AG08396 (cell line): Measurements from ENCODE around the gene PPM1F.

Experiments used
- DNase-seq: peaks from one replicate; pipeline ENCODE4 v3.0.0; 2012; ENCODE audit warnings: low spot score, mixed read lengths

The PPM1F gene

DNA sequence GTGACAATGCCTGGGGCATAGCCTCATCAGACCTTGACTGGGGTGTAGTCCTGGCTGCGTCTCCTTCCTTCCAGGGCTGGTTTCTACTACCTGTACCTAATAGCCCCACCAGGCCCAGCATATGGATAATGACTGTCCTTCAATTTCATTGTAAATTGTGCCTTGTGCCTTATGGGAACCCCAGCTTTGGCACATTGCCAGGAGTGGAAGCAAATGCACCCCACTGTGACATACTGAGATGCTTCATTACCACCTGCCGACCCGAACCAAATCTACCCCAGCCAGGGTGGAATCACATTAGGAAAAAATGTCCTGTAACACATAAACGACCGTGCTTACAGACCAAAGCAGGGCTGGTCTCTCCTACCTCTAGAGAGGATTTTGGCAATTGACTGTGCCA, 22.6 kb upstream of the PPM1F start:
- DNase-seq, result no peak

DNA sequence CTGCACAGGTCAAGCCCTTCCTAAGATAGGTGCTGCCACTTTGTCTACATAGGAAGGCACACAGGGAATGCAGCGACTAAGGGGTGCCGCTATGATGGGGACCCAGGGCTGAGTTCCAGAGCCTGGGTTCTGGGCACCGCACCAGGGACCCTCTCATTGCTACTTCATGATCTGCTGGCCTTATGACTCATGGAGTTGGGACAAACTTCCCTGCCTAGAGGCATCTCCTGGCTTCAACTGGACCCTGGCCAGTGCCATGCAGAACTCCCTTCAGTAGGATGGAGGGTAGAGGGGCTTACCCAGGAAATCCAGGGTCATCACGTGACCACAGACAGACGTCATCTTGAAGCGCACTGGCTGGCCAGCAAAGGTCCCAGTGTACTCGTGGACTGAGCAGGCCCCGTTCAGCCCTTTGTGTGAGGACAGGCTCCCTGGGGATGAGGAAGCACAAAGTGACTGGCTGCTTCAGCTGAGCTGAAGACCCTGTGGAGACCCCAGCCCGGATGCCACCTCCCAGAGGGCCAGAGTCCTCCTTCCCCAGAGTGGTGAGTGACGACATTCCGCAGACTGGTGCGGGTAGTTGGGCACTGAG, 21.5 kb upstream of the PPM1F start:
- no peak for DNase-seq

DNA sequence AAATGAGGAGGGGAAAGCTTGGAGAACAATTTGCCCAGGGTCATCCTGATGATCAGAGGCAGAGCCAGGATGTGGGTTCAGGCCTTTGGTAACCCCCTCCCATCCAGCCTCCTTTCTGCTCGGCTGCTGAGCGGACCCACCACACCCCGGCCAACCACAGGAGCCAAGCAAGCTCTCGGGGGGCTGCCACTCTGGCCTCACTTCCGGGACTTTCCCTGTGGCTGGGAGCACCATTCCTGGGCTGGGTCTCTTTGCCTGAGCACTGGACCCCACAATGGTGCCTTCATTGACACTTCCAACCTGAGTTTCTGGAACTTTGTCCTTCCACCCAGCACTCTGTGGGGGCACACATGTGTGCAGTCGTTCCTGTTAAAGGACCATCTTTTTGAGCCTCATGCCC, 20.2 kb upstream of the PPM1F start:
- no peak for DNase-seq

DNA sequence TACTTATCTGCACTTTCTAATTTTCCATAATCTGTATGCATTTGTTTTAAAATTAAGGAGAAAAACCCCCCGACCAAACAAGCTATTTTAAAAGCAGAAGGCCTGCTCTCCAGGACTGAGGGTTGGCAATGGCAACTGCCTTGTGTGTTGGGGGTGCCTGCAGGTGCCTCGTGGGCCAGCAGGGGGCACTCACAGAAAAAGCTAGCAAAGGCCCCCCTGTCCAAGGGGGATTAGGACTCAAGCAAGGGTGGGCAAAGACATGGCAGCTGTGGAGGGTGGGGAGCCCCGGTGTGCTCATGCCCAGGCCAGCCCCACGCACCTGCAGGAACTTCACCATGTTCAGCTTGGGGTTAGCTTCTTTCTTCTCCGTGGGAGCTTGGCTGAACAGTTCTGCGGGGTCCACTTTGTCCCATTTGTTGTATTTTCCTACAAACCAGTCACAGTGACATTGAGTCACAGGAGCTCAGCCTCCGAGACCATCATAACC, 19.7 kb upstream of the PPM1F start:
- DNase-seq, result peak; percentile 81

DNA sequence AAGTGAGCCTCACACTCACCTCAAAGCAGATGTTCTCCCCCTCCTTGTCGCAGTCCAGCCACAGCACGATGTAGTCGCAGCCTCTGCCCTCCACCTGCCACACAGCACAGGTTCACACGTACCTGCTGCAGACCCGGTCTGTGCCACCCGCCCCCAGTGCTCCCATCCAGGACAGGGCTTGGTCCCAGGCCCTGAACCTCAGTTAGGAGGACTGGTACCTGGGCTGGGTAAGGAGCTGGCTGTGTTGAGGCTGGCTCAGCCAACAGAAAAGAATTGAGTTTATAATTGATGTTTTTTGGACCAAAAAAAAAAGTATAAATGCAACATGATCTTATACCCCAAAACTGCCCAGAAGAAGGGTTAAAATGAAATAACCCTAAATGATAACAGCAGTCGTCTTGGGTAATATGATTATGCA, 19.2 kb upstream of the PPM1F start:
- no peak for DNase-seq

DNA sequence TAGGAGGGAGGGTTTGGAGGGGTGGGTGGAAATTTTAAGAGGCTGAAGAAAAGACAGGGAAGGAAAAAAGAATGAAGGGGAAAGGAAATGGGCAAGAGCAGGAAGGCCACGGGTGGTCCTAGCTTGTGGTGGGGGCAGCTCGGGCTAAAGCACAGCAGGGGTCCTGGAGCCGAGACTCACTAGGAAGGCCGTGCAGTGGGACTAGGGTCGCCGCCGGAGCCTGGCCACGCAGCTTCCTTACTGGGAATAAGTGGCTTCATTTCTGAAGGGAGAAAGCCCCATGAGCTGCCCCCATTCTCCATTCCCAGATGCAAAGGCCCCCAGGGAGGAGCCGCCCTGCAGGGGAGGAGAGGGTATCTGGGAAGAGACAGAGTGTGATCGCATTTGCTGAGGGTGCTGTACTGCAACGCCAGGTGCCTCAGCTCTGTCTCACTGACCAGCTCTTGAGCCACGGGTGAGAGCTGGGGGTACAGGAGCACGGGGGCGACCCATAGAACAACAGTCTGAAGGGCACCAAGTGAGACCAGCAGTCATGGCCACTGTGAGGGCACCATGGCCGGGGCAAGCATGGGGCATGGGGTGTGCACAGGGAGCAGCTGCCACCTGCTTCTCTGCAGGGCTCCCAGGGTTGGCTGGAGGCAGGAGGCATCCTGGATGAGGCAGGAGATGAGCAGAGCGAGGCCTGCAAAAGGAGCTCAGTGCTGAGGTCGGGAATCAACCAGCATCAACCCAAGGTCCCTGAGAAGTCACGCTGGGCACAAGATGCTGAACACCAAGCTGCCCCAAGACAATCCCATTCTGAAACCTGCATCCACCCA, 18.4 kb upstream of the PPM1F start:
- DNase-seq, result no peak

DNA sequence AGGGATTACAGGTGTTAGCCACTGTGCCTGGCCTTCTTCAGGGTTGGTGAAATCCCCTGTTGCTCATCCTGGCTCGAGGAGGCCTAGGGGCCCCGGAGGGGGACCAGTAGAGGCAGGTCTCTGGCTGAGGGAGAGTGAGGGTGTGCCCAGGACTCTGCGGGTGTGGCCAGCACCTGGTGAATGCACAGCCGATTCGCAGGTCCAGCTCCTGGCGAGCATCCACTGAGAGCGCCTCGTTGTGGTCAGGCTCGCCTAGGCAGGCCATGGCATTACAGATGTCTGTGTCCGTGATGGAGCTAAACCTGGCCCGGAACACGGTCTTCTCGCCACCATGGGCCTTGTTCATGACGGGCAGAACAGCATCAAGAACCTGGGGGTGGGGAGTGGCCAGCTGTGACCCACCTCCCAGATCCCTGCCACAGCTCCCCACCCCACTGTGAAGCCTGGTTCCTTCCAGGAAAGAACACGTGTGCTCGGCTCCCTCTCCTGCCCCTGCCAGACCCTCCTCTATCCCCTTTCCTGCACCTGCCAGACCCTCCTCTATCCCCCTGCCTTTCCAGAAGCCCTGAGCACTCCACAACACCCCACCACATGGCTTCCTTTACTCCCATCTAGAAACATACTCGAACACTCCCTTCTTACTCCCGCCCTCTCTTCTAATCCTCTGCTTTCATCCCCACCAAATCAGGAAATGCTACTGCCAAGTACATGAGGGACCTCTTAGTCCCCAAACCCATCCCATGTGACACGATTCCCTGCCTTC, 17.6 kb upstream of the PPM1F start:
- DNase-seq, result no peak

DNA sequence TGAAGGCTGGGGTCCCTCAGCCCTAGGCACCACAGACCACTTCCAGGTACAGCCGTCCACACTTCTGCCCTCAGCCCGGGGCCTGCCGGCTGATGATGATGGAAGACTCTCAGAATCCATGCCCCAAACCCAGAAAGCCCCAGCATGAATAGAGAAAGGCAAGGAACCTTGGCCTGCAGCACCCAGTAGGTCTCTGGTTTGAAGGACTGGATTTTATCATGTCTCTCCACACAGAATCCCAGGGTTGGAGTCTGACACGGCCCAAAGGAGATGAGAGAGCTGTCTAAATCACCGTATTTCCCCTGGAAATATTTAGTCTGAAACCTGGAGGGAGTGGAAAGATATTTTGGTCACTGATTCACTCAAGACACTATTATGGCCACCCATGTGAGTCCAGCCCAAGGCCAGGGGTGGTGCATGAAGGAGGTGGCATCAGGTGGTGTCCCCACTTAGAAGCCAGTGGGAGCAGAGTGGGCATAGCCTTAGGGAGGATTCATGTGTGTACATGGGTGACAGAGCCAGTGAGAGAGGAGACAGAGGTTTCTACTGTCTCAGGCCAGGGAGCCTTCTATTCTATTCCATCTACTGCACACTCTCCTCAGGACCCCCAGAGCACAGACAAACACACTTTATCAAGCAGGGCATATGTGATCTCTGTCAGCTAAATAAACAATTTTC, 15.9 kb upstream of the PPM1F start:
- DNase-seq, result no peak

DNA sequence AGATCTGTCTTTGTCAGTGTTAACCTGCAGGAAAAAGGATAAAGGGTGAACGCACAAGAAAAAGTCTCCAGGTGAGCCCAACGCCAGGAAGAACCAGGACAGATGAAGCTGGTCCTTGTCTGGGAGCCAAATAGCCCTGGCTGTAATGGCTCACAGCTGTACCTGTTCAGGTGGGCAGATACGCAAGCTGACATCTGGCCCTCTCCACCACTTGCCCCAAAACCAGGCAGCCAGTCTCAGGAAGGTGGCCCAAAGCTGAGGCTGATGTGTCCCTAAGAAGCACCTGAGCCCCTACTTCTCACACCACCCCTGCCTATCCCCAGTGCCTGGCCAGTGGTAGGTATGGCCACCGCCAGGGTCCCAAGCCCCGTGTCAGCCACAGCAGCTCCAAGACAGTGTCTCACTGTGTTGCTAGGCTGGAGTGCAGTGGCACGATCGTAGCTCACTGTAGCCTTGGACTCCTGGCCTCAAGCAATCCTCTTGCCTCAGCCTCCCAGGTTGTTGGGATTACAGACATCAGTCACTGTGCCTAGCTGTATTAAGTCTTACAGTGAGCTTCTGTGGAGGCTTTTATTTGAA, 15.1 kb upstream of the PPM1F start:
- no peak for DNase-seq

DNA sequence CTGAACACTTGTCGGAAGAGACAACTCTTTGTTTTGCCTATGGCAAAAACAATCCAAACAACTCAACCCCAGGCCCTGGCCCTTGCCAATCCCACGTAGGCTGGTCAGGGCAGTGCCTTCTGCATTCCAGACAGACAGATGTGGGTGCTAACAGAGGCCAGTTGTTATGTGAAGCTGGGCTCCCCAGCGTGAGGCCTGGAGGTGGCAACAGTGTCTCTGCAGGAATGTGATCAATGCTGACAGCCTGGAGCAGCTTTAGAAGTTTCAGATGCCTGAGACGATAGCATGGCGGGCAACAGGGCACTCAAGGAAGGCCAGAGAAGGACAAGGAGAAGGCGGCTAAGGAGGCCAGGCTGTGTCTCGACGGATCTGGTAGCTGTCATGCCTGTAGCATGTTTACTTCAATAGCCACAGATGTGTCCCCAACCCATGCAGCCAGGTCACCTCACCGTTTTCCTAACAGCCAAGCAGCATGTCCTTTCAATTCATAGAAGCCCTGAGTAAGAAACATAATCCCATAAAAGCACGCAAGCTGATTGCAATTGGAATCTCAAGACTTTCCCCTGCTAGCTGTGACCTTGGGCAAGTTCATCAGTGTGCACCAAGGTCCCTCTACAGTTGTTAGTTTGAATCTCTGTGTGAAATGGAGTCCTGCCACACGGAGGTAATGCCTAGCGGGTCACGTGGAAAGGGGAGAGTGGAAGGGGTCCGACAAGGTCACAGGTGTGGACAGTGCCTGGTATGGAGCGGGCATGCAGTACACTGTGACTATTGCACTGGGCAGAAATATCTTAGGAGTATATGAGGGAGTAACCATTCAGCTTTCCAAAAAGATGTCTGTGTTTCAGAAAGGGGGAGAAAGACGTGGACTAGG, 14.2 kb upstream of the PPM1F start:
- DNase-seq, result no peak

DNA sequence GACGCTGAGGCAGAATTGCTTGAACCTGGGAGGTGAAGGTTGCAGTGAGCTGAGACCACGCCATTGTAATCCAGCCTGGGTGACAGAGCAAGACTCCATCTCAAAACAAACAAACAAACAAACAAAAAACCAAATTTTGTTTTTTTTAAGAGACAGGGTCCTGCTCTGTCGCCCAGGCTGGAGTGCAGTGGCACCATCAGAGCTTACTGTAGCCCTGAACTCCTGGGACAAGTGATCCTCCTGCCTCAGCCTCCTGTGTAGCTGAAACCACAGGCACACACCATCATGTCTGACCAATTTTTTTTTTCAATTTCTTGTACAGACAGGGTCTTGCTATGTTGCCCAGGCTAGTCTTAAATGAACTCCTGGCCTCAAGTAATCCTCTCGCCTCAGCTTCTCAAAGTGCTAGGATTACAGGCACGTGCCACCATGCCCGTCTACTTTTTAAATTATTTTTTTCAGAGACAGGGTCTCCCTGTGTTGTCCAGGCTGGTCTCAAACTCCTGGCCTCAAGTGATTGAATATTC, 13.2 kb upstream of the PPM1F start:
- no peak for DNase-seq

DNA sequence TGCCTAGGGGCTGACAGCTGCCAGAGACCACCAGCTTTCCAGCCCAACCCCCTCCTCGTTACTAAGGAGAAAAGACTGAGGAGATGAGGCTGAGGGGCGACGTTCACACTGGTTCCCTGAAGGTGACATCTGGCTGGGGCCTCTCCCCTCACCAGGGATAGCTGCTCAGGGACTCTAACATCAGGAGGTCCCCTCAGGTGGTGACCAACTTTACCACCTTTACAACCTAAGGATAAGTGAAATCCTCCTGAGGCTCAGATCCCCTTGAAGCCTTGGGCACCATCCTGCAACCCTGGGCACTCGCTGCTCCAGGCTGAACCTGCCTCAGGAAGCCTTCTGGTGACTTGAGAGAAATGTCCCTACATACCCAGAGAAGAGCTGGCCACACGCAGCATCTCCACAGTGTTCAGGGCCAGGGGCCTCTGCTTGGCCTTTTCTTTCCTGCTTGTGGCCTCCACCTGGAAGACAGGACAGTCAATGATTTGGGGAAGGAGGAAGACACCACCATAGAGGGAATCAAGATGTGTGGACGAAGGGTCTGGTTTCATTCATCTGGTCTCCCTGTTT, 12.4 kb upstream of the PPM1F start:
- no peak for DNase-seq

DNA sequence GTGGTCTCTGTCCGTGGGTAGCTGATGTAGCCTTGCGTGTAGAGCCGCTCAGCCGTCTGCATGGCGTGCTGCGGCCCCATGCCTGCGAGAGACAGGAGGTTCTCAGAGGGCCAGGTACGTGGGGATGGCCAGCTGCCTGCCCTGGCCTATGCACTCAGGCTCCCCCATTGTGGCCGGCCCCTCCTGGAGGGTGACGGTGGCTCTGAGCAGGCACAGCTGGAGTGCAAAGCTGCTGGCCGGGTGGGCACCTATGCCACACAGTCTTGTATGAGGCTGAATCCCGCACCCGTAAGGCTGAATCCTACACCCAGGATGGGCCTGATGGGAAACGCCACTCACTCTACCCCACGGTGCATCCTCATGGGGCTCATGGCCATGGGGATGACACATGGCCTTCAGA, 11.6 kb upstream of the PPM1F start:
- no peak for DNase-seq

DNA sequence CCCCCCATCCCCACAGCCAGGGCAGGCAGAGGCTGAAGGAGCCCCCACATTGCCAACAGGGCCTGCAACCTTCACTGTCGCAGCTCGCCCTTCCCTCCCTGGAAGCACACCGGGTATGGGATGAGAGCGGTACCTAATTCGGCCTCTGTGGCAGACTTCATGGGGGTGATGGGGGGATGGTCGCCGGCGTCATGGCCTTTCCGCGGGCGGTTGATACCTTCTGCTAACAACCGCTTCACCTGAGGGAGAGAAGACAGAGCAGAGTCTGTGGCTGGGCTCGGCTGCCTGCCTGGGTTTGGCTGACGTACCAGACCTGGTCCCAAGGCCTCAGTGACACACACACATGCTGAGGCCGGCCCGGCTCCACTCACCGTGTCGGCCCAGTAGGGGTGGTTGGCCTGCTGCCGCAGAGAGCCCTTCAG, 11.2 kb upstream of the PPM1F start:
- DNase-seq, result no peak

DNA sequence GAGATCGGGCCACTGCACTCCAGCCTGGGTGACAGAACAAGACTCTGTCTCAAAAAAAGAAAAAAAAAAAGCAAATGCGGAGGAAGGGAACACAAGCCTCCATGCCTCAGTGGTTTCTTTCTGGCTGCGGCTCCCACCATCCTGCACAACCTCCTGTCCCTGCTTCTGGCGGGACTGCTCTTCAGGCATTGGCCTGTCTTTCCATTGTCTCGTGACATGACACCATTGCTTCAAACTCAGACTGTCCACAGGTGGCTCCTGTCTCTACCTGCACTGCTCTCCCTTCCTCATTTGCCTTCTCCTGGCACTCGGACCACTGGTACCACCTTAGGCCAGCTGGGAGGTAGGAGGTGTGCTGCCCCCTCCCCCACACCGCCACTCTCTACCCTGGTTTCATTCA, 10.6 kb upstream of the PPM1F start:
- DNase-seq, result no peak

DNA sequence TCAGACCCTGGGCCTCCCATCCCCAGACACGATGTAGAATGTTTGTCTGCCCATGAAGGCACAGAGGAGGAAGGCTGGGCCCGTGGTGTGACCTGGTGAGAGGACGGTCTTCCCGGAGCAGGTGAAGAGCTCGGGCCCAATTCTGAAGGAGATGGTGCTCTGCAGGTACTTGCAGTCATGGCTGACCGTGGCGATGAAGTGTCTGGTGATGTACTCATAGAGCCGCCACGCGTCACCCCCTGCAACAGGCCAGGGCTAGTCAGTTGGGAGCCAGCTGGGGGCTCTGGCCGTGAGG, 10.0 kb upstream of the PPM1F start:
- no peak for DNase-seq

DNA sequence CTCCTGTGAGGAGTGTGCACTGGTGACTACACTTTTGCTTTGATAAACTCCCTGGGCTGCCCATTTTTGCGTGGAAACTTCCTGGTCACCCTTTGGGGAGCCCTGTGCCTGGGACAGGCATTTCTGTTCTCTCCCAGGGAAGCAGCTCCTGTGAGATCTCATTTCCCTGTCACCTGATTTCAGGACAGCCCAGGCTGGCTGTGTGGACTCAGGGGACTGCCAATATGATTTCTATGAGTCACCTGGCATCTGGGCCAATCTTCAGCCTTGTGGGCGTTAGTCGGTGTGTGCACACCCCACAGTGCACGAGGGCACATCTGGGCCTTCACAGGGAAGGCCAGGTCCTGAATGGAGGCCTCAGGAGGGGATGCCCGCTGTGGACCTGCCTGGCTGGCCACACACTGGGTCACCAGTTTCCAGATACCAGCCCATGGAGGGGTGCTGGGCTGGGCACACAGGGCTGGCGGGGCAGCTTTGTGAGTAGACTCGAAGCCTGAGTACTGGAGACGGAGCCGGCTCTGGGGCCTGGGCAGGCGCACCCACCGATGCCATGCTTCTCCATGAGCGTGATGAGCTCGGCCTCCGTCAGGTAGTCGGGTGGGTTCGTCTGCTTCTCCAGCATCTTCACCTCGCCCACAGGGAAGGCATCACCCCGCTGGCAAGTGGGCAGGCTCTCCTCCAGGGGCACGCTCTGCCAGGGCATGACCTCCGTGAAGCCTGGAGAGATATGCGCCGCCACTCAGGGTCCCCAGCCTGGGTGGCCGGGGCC, 9.4 kb upstream of the PPM1F start:
- DNase-seq, result peak; percentile 61

DNA sequence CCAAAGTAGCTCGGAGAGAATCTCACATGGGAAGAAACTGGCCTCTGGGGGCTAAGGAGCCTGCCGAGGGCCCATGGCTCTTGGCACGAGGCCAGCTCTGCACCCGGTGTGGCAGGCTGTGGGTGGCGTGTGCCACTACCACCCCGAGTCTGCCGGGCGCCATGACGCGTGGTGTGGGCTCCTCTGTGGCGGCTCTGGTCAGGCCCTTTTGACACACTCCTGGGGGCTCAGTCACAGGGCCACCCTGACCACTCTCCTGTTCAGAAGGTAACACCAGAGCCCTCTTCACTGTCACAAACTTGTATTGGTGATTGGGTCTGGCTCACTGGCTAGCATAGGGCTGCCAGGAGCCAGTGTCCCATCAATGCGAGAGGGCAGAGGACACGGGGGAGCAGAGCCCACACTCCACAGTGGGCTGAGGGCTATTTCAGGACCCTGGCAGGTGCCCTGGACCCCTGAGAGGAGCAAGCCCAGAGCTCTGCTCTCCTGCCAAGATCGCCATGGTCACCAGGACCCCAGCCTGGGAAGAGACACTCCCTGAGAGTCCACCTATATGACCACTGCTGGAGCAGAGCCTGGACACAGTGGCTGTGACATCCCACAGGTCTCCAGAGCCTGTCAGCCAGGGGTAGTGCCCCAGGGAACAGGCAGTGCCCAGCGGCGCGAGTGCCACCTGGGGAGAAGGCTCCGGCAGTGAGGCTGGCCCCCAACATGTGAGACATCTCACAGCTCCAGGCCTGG, 8.6 kb upstream of the PPM1F start:
- no peak for DNase-seq
